ENCODE data around the gene MXD4.

MXD4 gene

GRCh38 chr4:2263926-2264321 is 2.0 kb upstream of the MXD4 start:
- no peak for DNase-seq (ENCODE audit: low read depth in 3 of 3)

GRCh38 chr4:2262944-2263250 is 988 bp upstream of the MXD4 start:
- DNase-seq (ENCODE audit: low read depth in 3 of 3), result no peak

- peak; percentile 92 to 96 (median 94) for DNase-seq (ENCODE audit: low read depth in 3 of 3)
Observed at GRCh38 chr4:2262145-2262943, 435 bp upstream of the MXD4 start.

GRCh38 chr4:2261110-2261852 is 628 bp downstream of the MXD4 start:
- peak in 1 of 3 experiments; percentile 13 for DNase-seq (ENCODE audit: low read depth in 3 of 3)

GRCh38 chr4:2260344-2261109 is 1.4 kb downstream of the MXD4 start:
- no peak for DNase-seq (ENCODE audit: low read depth in 3 of 3)

GRCh38 chr4:2259541-2260343 is 2.2 kb downstream of the MXD4 start:
- DNase-seq (ENCODE audit: low read depth in 3 of 3), result no peak

GRCh38 chr4:2259036-2259540 is 2.8 kb downstream of the MXD4 start:
- no peak for DNase-seq (ENCODE audit: low read depth in 3 of 3)

- no peak for DNase-seq (ENCODE audit: low read depth in 3 of 3)
Observed at GRCh38 chr4:2258091-2259035, 3.5 kb downstream of the MXD4 start.

- no peak for DNase-seq (ENCODE audit: low read depth in 3 of 3)
Observed at GRCh38 chr4:2257361-2258081, 4.4 kb downstream of the MXD4 start.

- DNase-seq (ENCODE audit: low read depth in 3 of 3), result no peak
Observed at GRCh38 chr4:2256781-2257191, 5.1 kb downstream of the MXD4 start.

- no peak for DNase-seq (ENCODE audit: low read depth in 3 of 3)
Observed at GRCh38 chr4:2256156-2256731, 5.7 kb downstream of the MXD4 start.

- DNase-seq (ENCODE audit: low read depth in 3 of 3), result no peak
Observed at GRCh38 chr4:2255501-2256155, 6.3 kb downstream of the MXD4 start.

- DNase-seq (ENCODE audit: low read depth in 3 of 3), result no peak
Observed at GRCh38 chr4:2254665-2255500, 7.0 kb downstream of the MXD4 start.

GRCh38 chr4:2253160-2254084 is 8.5 kb downstream of the MXD4 start:
- no peak for DNase-seq (ENCODE audit: low read depth in 3 of 3)

GRCh38 chr4:2252530-2253091 is 9.3 kb downstream of the MXD4 start:
- DNase-seq (ENCODE audit: low read depth in 3 of 3), result no peak

GRCh38 chr4:2251795-2252529 is 9.9 kb downstream of the MXD4 start:
- DNase-seq (ENCODE audit: low read depth in 3 of 3), result no peak

All from stimulated activated CD4-positive, alpha-beta T cell treated with anti-CD3 and anti-CD28 coated beads, TNF-alpha, amount 100 ng/mL, for 4 hours (primary cell).